GM12875 (cell line): ENCODE results near the gene TXLNB.

ENCODE experiments used
- H3K4me3 ChIP-seq: one replicate; pipeline ENCODE4 v1.5.1; 2011; ENCODE audit warnings: low read depth, low read length, control low read depth
- TF ChIP-seq, protein P1 (sequence below): IDR thresholded peaks from 2 replicates; pipeline ENCODE4 v1.5.1; 2011; ENCODE audit warnings: low read depth, mild to moderate bottlenecking, control low read depth, inconsistent platforms, low read length, moderate library complexity, borderline replicate concordance; ENCODE audit not compliant: insufficient read depth

The TXLNB gene

DNA sequence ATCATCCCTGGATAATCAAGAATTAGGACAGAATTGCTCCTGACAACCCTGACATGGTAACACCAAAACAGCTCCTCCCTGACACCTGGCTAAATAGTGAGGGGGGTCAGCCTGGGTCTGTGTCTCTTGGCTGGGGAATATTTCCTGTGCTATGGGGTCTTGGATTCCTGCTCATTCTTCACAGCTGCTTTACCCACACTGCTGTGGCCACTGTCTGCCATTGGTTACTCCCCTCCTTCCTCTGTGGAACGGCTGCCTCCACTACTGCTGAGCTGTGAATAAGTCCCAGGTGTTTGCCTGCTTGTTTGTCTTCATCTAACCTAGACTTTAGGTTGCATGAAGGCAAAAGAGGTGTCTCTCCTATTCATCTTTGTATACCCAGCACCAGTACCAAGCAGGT lies 33.9 kb upstream of the TXLNB start:
- TF ChIP-seq, protein P1, sequence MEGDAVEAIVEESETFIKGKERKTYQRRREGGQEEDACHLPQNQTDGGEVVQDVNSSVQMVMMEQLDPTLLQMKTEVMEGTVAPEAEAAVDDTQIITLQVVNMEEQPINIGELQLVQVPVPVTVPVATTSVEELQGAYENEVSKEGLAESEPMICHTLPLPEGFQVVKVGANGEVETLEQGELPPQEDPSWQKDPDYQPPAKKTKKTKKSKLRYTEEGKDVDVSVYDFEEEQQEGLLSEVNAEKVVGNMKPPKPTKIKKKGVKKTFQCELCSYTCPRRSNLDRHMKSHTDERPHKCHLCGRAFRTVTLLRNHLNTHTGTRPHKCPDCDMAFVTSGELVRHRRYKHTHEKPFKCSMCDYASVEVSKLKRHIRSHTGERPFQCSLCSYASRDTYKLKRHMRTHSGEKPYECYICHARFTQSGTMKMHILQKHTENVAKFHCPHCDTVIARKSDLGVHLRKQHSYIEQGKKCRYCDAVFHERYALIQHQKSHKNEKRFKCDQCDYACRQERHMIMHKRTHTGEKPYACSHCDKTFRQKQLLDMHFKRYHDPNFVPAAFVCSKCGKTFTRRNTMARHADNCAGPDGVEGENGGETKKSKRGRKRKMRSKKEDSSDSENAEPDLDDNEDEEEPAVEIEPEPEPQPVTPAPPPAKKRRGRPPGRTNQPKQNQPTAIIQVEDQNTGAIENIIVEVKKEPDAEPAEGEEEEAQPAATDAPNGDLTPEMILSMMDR: no peak

DNA sequence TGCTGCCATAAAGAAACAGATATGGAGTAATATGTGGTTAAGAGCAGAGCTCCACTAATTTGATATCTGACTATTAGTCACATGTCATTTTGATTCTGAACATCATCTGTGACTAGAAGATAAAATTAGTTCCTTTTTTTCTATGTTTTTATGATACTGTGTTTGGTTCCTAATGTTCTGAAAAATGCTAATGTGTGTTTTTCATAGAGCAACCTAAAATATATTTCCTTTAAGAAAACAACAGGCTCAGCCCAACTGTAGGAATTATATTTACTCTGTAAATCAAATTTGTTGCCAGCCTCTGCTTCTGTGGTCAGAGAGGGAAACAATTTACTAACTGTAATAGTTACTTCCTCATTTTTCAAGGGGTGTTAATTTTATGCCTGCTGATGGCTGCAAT lies 33.3 kb upstream of the TXLNB start:
- no peak overlapping the region for H3K4me3 ChIP-seq
- TF ChIP-seq, protein P1: no peak

More for the DNA sequence above, 33.9 kb upstream of the TXLNB start:
- no peak overlapping the region for H3K4me3 ChIP-seq

DNA sequence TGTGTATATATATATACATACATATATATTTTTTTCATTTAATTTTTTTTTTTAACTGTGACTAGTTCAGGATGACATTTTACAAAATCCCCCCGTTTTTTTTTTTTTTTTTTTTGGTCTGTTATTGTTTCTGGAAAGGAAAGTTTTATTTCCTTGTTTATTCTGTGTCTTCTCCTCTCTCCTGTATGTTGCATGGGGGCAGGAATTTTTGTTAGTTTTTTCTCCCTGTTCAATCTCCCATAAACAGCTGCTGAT lies 32.4 kb upstream of the TXLNB start:
- H3K4me3 ChIP-seq: no peak overlapping the region

DNA sequence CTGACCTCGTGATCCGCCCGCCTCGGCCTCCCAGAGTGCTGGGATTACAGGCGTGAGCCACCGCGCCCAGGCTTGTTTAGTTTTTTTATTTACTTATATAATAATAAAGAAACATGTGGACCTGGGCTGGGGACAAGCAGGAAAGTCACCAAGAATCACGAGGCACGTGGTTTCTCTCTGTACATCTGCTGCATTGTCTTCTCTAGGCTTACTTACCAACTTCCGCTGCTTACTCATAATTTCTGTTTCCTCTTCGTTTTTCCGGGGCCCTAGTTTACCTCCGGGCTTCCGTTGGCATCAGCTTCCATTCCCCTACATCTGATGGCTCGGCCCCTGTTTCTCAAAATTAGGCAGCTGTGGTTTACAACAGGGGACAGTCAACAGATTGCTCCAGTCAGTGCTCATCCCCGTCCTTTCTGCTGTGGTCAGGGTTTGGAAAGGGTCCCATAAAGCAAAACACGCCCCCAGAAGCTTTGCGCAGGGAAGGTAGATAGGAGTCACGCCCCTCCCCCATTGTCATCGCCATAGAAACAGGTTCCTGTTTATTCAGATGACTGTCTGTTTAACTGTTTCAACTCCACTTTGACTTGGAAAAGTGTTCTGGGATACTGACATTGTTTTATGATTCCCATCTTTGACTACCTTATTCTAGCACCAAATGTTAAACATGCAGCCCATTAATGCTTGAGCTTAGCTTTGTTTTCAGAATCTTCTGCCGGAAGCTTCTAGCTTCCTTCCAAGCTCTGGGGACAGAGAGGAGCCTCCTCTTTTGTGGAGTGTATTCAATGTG lies 31.9 kb upstream of the TXLNB start:
- H3K4me3 ChIP-seq: no peak overlapping the region
- TF ChIP-seq, protein P1: no peak

More for the DNA sequence above, 32.4 kb upstream of the TXLNB start:
- TF ChIP-seq, protein P1: no peak

DNA sequence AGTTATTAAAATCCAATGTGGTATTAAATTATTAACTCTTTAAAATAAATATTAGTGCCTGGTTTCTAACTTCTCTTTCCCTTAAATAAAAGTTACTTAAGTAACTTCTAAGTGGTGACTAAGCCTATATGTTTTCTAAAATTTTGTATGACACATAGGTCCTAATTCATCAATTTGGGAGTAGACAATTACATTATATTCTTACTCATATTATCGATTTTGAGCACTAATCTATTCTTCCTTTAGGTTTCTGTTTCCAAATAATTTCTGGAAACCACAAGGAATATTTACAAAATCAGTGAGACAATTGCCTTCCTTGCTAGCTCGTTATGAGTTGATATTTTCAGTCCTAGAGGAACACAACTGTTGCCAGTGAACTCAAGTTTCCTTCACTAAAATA lies 28.3 kb upstream of the TXLNB start:
- no peak overlapping the region for H3K4me3 ChIP-seq
- TF ChIP-seq, protein P1: no peak

DNA sequence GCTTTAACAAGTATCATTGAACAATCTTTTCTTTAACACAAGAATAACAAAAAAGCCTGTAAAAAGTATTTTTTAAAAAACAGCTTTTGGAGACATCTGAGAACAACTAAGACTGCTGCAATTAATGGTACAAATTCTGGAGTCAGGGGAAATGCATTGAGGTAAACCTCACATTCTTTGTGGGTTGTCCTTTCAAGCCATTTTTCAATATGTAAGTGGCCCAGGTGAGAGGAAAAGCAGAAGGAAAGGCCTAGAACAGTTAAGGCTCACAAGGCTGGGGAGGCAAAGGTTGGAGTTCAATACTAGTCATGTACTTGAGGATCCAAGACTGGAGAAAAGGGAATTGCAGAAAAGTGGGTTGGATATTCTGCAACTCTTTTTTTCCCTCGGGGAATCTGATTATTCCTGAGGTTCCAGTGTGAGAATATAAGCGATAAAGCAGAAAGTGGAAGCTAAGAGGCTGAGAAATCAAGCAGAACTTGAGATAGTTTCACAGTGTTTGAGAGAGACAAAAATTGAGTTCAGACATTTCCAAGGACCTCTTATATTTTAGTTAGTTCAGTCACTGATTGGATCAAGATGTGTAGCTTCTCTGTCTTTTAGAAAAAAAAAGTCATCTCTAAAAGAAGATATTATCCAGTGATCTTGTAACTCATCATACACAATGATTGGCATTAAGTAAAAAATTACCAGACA lies 25.0 kb upstream of the TXLNB start:
- TF ChIP-seq, protein P1: no peak
- H3K4me3 ChIP-seq: no peak overlapping the region
